ENCODE data around the gene ZBTB43.

ZBTB43 gene

DNA sequence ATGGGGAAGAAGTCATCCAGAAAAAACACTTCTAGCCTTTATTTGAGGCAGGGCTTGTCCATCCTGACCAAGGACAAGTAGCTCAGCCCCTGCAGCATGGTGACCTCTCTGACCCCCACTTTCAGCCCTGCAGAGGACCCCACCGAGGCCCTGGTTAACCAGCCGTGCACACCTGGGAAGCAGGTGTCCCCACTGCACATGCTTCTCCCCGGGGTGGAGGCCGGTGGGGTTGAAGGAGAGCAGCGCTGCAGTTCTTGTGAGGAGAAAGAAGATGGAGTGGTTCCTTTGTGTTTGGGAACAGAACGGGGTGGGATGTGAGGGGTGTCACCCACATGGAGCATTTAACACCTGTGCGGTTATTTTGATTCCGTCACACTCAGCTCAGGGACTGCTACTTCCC is 34.5 kb downstream of the ZBTB43 start:
- peaks cover 3 to 24% (median 11%) of the 10 kb centered on the region in 4 experiments for H3K36me3 ChIP-seq (ENCODE audit: control insufficient read depth in 4 of 4, insufficient read depth in 4 of 4, low read length in 3 of 4)
- no peaks in the 10 kb centered on the region for H3K27me3 ChIP-seq (replicated peaks in 2 of 5; ENCODE audit: control insufficient read depth in 4 of 5, insufficient read depth in 5 of 5, low read length in 4 of 5)
- DNase-seq = no peak
- no peaks in the 10 kb centered on the region for H3K9me3 ChIP-seq (ENCODE audit: control extremely low read depth in 1 of 5, control insufficient read depth in 4 of 5, insufficient read depth in 2 of 5, low read depth in 1 of 5, low read length in 4 of 5)
- no peak overlapping the region for H3K4me3 ChIP-seq (ENCODE audit: control insufficient read depth in 1 of 7, extremely low read depth in 1 of 7, insufficient read depth in 4 of 7, low read depth in 2 of 7, low read length in 6 of 7)
- CTCF ChIA-PET = interaction anchor here (1.3 kb wide), 1 partner anchor 135 kb away, joined by 3 read pairs; no protein-coding TSS in a partner anchor
- POLR2A ChIA-PET = interaction anchor here (0.6 to 0.8 kb wide), 2 partner anchors 11 to 780 kb away, joined by 3 to 4 read pairs; no protein-coding TSS in a partner anchor
- WGBS (ENCODE audit: insufficient coverage) = 98% methylated on average over 7 of the region's 8 CpGs
- no peak overlapping the region for H3K27ac ChIP-seq (ENCODE audit: insufficient read depth in 1 of 2, low read depth in 1 of 2, low read length in 2 of 2, poor library complexity in 1 of 2, severe bottlenecking in 2 of 2)
- H3K4me1 ChIP-seq (ENCODE audit: control extremely low read depth in 1 of 4, control insufficient read depth in 4 of 4, insufficient read depth in 4 of 4, low read length in 3 of 4) = peaks cover 0 to 18% (median 12%) of the 10 kb centered on the region in 4 experiments

DNA sequence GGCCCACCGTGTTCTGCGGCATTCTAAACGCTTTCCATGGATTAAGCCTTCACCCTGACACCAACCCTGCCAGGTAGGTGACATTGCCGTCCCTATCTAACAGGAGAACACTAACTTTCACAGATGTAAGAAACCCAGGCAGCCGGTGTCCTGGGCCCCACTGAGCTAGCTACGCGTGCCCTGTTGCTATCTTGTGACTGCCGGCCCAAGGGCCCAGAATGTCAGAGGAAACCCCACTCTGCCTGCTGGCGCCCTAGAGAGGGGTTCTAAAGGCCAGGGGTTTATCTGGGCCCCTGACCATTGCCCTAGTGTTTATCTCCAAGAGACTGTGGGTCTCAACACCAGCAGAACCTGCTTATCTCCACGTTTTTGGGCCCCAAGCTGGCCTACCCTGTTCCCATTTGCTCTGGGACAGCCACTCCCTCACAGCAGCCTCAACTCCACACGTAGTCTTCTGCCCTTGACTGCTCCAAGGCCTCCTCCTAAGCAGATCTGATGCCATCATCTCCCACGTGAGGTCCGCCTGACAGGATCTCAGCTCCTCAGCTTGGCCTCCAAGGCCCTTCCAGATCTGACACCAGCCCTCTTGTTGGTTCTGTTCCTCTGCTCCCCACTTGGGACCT is 37.5 kb downstream of the ZBTB43 start:
- DNase-seq = no peak
- WGBS (ENCODE audit: insufficient coverage) = 93% methylated on average over 9 of the region's 13 CpGs
- CTCF ChIA-PET = no interaction called here
- Histone ChIP-seq H3K4me1 (ENCODE audit: control extremely low read depth in 1 of 4, control insufficient read depth in 4 of 4, insufficient read depth in 4 of 4, low read length in 3 of 4) (peaks cover 0 to 8% (median 6%) of the 10 kb centered on the region in 4 experiments), H3K36me3 (ENCODE audit: control insufficient read depth in 4 of 4, insufficient read depth in 4 of 4, low read length in 3 of 4) (peaks cover 0 to 11% (median 4%) of the 10 kb centered on the region in 4 experiments), H3K4me3 (ENCODE audit: control insufficient read depth in 1 of 7, extremely low read depth in 1 of 7, insufficient read depth in 4 of 7, low read depth in 2 of 7, low read length in 6 of 7) (no peak overlapping the region), H3K27me3 (replicated peaks in 2 of 5; ENCODE audit: control insufficient read depth in 4 of 5, insufficient read depth in 5 of 5, low read length in 4 of 5) (no peaks in the 10 kb centered on the region), H3K9me3 (ENCODE audit: control extremely low read depth in 1 of 5, control insufficient read depth in 4 of 5, insufficient read depth in 2 of 5, low read depth in 1 of 5, low read length in 4 of 5) (no peaks in the 10 kb centered on the region), H3K27ac (ENCODE audit: insufficient read depth in 1 of 2, low read depth in 1 of 2, low read length in 2 of 2, poor library complexity in 1 of 2, severe bottlenecking in 2 of 2) (no peak overlapping the region)
- POLR2A ChIA-PET = no interaction called here

DNA sequence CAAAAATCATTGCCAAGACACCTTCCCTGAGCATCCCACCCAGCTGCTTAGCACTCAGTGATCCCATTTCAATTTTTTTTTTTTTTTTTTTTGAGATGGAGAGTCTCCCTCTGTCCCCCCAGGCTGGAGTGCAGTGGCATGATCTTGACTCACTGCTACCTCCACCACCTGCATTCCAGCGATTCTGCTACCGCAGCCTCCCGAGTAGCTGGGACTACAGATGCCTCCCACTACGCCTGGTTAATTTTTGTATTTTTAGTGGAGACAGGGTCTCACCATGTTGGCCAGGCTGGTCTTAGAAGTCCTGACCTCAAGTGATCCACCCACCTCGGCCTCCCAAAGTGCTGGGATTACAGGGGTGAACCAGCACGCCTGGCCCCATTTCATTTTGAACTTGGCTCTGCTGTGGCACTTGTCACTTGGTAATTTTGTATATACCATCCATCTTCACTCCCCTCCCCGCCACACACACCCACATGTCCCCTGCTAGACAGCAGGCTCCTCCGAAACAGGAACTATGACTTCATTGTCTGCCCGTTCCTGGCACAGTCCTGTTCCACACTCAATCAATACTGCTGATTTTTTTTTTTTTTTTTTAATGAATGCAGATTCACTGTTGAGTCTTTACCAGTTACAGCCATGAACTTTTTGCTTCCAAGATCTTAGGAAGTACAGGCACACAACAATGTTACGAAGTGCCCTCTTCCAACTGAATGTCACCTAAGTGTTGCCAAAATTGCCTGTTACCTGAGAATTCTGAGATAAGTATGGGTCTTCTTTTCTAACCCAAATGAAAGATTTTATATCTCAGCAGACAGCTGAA is 38.3 kb downstream of the ZBTB43 start:
- DNase-seq = peak in 2 of 3 donors; percentile 49 to 63
- Histone ChIP-seq H3K27ac (ENCODE audit: insufficient read depth in 1 of 2, low read depth in 1 of 2, low read length in 2 of 2, poor library complexity in 1 of 2, severe bottlenecking in 2 of 2) (no peak overlapping the region), H3K27me3 (replicated peaks in 2 of 5; ENCODE audit: control insufficient read depth in 4 of 5, insufficient read depth in 5 of 5, low read length in 4 of 5) (no peaks in the 10 kb centered on the region), H3K9me3 (ENCODE audit: control extremely low read depth in 1 of 5, control insufficient read depth in 4 of 5, insufficient read depth in 2 of 5, low read depth in 1 of 5, low read length in 4 of 5) (no peaks in the 10 kb centered on the region), H3K4me1 (ENCODE audit: control extremely low read depth in 1 of 4, control insufficient read depth in 4 of 4, insufficient read depth in 4 of 4, low read length in 3 of 4) (peaks cover 0 to 10% (median 7%) of the 10 kb centered on the region in 4 experiments), H3K36me3 (ENCODE audit: control insufficient read depth in 4 of 4, insufficient read depth in 4 of 4, low read length in 3 of 4) (peaks cover 0 to 11% (median 4%) of the 10 kb centered on the region in 4 experiments), H3K4me3 (ENCODE audit: control insufficient read depth in 1 of 7, extremely low read depth in 1 of 7, insufficient read depth in 4 of 7, low read depth in 2 of 7, low read length in 6 of 7) (no peak overlapping the region)
- 90% methylated on average over 7 of the region's 10 CpGs for WGBS (ENCODE audit: insufficient coverage)
- POLR2A ChIA-PET = no interaction called here
- CTCF ChIA-PET = no interaction called here

DNA sequence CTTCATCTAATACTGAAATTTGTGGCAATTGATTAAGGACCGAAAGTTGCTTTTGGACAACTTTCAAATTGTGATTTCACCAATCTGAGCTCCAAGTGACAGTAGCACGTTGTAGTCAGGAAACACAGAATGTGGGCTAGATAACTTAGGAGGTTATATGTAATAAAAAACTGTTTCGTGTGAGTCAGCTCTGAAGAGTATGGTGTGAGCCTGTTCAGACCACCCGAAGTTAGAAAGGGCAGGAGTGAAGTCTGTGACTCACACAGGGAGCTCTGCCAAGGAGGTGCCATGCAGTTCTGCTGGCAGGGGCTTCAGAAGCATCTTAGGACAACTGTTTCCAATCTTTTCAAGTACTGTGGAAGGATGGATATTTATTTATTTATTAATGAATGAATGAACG is 39.2 kb downstream of the ZBTB43 start:
- H3K27me3 ChIP-seq (replicated peaks in 2 of 5; ENCODE audit: control insufficient read depth in 4 of 5, insufficient read depth in 5 of 5, low read length in 4 of 5) = no peaks in the 10 kb centered on the region
- DNase-seq = peak in 2 of 3 donors; percentile 69 to 76
- H3K27ac ChIP-seq (ENCODE audit: insufficient read depth in 1 of 2, low read depth in 1 of 2, low read length in 2 of 2, poor library complexity in 1 of 2, severe bottlenecking in 2 of 2) = no peak overlapping the region
- POLR2A ChIA-PET = no interaction called here
- H3K36me3 ChIP-seq (ENCODE audit: control insufficient read depth in 4 of 4, insufficient read depth in 4 of 4, low read length in 3 of 4) = peaks cover 0 to 2% (median under 1%) of the 10 kb centered on the region in 4 experiments
- 54% methylated on average over 4 of the region's 5 CpGs for WGBS (ENCODE audit: insufficient coverage)
- CTCF ChIA-PET = no interaction called here
- no peaks in the 10 kb centered on the region for H3K9me3 ChIP-seq (ENCODE audit: control extremely low read depth in 1 of 5, control insufficient read depth in 4 of 5, insufficient read depth in 2 of 5, low read depth in 1 of 5, low read length in 4 of 5)
- H3K4me1 ChIP-seq (ENCODE audit: control extremely low read depth in 1 of 4, control insufficient read depth in 4 of 4, insufficient read depth in 4 of 4, low read length in 3 of 4) = peaks cover 0 to 14% (median 10%) of the 10 kb centered on the region in 4 experiments
- no peak overlapping the region for H3K4me3 ChIP-seq (ENCODE audit: control insufficient read depth in 1 of 7, extremely low read depth in 1 of 7, insufficient read depth in 4 of 7, low read depth in 2 of 7, low read length in 6 of 7)

DNA sequence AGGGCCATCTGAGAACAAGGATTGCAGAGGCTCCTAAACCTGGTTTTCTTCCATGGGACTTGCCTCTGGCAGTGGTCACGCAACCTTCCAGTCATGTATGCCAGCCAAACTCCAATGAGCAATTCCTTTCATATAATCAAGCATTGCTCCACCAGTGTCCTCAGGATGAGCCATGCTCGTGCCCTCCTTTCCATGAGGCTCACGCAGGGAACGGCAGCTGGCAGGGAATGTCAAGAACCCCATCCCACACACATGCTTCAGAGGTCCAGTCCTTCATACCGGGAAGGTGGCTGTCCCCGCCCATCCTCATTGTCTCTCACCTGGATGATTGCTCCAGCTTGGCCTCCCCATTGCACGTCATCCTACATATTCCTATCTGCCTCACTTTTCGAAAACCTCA is 42.2 kb downstream of the ZBTB43 start:
- Histone ChIP-seq H3K4me3 (ENCODE audit: control insufficient read depth in 1 of 7, extremely low read depth in 1 of 7, insufficient read depth in 4 of 7, low read depth in 2 of 7, low read length in 6 of 7) (no peak overlapping the region), H3K27ac (ENCODE audit: insufficient read depth in 1 of 2, low read depth in 1 of 2, low read length in 2 of 2, poor library complexity in 1 of 2, severe bottlenecking in 2 of 2) (no peak overlapping the region), H3K4me1 (ENCODE audit: control extremely low read depth in 1 of 4, control insufficient read depth in 4 of 4, insufficient read depth in 4 of 4, low read length in 3 of 4) (peaks cover 0 to 28% (median 22%) of the 10 kb centered on the region in 4 experiments), H3K27me3 (replicated peaks in 2 of 5; ENCODE audit: control insufficient read depth in 4 of 5, insufficient read depth in 5 of 5, low read length in 4 of 5) (no peaks in the 10 kb centered on the region), H3K9me3 (ENCODE audit: control extremely low read depth in 1 of 5, control insufficient read depth in 4 of 5, insufficient read depth in 2 of 5, low read depth in 1 of 5, low read length in 4 of 5) (no peaks in the 10 kb centered on the region), H3K36me3 (ENCODE audit: control insufficient read depth in 4 of 4, insufficient read depth in 4 of 4, low read length in 3 of 4) (no peaks in the 10 kb centered on the region)
- DNase-seq = no peak
- 98% methylated on average over 8 of the region's 8 CpGs for WGBS (ENCODE audit: insufficient coverage)
- POLR2A ChIA-PET = no interaction called here
- CTCF ChIA-PET = interaction anchor here (0.9 to 2.3 kb wide), 2 partner anchors 11 to 12 kb away, joined by 3 to 7 read pairs; no protein-coding TSS in a partner anchor

DNA sequence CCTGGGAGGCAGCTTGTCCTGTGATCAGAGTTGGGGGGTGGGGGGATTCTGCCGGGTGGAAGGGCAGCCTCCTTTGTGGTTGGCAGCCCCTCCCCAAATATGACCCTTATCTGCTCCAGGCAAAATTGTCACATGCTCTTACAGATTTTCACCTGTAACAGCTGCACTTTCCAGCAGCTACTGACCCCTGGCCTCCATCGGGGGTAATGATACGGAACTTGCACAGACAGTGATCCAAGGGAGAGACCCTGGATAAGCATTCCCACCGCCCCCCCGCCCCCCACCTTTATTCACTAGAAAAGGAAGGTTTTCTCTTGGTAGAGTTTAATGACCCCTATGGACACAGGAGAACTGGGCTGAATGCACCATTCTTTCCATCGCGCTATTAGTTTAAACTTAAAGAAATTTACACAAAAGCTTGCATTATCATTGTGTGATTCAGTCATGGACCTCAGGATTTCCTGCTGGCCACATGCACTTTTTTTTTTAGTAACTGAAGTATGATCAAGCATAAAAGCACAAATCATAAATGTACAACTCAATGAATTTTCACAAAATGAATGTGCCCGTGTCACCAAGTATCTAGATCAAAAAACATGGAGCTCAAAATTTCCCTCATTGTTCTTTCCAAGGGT is 44.9 kb downstream of the ZBTB43 start:
- WGBS (ENCODE audit: insufficient coverage) = 32% methylated on average over 2 of the region's 8 CpGs
- peaks cover 0 to 22% (median 16%) of the 10 kb centered on the region in 4 experiments for H3K4me1 ChIP-seq (ENCODE audit: control extremely low read depth in 1 of 4, control insufficient read depth in 4 of 4, insufficient read depth in 4 of 4, low read length in 3 of 4)
- peak; percentile 36 to 81 (median 76) for DNase-seq
- peak overlapping the region in 3 of 7 experiments; percentile 19 to 44 (median 33) for H3K4me3 ChIP-seq (ENCODE audit: control insufficient read depth in 1 of 7, extremely low read depth in 1 of 7, insufficient read depth in 4 of 7, low read depth in 2 of 7, low read length in 6 of 7)
- CTCF ChIA-PET = interaction anchor here (0.6 to 3.3 kb wide), 4 partner anchors 9 to 160 kb away, joined by 3 to 15 read pairs (median 3); no protein-coding TSS in a partner anchor
- H3K27me3 ChIP-seq (replicated peaks in 2 of 5; ENCODE audit: control insufficient read depth in 4 of 5, insufficient read depth in 5 of 5, low read length in 4 of 5) = no peaks in the 10 kb centered on the region
- POLR2A ChIA-PET = interaction anchor here (0.7 to 1.4 kb wide), 2 partner anchors 11 to 504 kb away, joined by 3 to 4 read pairs; no protein-coding TSS in a partner anchor
- H3K9me3 ChIP-seq (ENCODE audit: control extremely low read depth in 1 of 5, control insufficient read depth in 4 of 5, insufficient read depth in 2 of 5, low read depth in 1 of 5, low read length in 4 of 5) = no peaks in the 10 kb centered on the region
- H3K36me3 ChIP-seq (ENCODE audit: control insufficient read depth in 4 of 4, insufficient read depth in 4 of 4, low read length in 3 of 4) = no peaks in the 10 kb centered on the region
- no peak overlapping the region for H3K27ac ChIP-seq (ENCODE audit: insufficient read depth in 1 of 2, low read depth in 1 of 2, low read length in 2 of 2, poor library complexity in 1 of 2, severe bottlenecking in 2 of 2)

All from common myeloid progenitor, CD34-positive (primary cell).